TTC549 (cell line): Measurements from ENCODE around the gene RABL2A.
"Not testable (repeated sequence)": the region's sequence is repeated elsewhere in the genome, so short reads cannot be mapped to it uniquely, and the experiment has no call there.

ENCODE experiments used
- FAIRE-seq: peaks from 2 replicates; lab custom pipeline; 2012; peaks lifted over from hg19 to GRCh38; lab: Jason Lieb, UNC

The RABL2A gene

GRCh38 chr2:113685471-113685870 is 58.4 kb downstream of the RABL2A start:
- no peak for FAIRE-seq

DNA sequence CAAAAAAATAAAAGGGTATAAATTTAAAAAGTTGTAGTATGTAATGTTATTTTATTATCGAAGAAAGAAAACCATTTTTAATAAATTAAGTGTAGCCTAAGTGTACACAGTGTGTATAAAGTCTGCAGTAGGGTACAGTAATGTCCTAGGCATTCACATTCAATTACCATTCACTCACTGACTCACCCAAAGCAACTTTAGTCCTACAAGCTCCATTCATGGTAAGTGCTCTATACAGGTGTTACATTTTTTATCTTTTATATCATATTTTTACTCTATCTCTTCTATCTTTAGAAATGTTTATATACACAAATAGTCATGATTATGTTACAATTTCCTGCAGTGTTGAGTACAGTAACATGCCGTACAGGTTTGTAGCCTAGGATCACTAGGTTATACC is 59.5 kb downstream of the RABL2A start:
- FAIRE-seq: no peak

DNA sequence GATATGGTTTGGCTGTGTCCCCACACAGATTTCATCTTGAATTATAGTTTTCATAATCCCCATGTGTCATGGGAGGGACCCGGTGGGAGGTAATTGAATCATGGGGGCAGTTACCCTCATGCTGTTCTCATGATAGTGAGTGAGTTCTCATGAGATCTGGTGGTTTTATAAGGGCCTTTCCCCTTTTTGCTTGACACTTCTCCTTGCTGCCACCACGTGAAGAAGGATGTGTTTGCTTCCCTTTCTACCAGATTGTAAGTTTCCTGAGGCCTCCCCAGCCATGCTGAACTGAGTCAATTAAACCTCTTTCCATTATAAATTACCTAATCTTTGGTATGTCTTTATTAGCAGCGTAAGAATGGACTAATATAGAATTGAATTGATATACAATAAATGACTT is 63.8 kb downstream of the RABL2A start:
- not testable (repeated sequence) for FAIRE-seq
